ENCODE results near the gene TGIF1. TPM values are rescaled to one million over a fixed set of nuclear protein-coding genes. Genes with fewer than 3 reads are reported as not detected.

Gene TGIF1
- total and polyA plus RNA-seq, 9 of the 15 experiments (the other 6 are each of a cell fraction or from before 2014, with no cell fraction given): 16.1 to 77.7 (median 44.6) TPM

GRCh38 chr18:3454365-3455089 is 4.6 kb downstream of the TGIF1 start (continued):
- TF ChIP-seq CHAMP1 (IDR thresholded peaks at IDR 0.05) (no peak), NCOR1 (IDR thresholded peaks at IDR 0.05) (no peak), TEAD2 (tag; IDR thresholded peaks at IDR 0.05) (no peak), CUX1 (CRISPR knock-in tag; IDR thresholded peaks at IDR 0.05) (no peak), ZNF274 (IDR thresholded peaks at IDR 0.05; ENCODE audit: borderline replicate concordance, low read depth, low read length) (no peak), MYC (IDR thresholded peaks at IDR 0.05; ENCODE audit: low read depth, low read length) (peak; percentile 29; the same call in 1 of the 2 replicates), MYC (CRISPR knock-in tag; IDR thresholded peaks at IDR 0.05; ENCODE audit: borderline replicate concordance, low read depth) (no peak), ZNF518B (CRISPR knock-in tag; IDR thresholded peaks at IDR 0.05) (no peak), ZNF639 (CRISPR knock-in tag; conservative IDR thresholded peaks at IDR 0.05 in 1 of 2, IDR thresholded peaks at IDR 0.05 in 1 of 2) (no peak)

Measured in K562 (cell line).